HG03103 (cell line): ENCODE data around the gene CDH13.

Source experiments
- ATAC-seq: cut with Tn5 transposase; IDR thresholded peaks from one replicate; pipeline ENCODE4 v1.9.1; 2021; ENCODE audit warnings: low read depth; ENCODE audit not compliant: unreplicated experiment

CDH13 gene

DNA sequence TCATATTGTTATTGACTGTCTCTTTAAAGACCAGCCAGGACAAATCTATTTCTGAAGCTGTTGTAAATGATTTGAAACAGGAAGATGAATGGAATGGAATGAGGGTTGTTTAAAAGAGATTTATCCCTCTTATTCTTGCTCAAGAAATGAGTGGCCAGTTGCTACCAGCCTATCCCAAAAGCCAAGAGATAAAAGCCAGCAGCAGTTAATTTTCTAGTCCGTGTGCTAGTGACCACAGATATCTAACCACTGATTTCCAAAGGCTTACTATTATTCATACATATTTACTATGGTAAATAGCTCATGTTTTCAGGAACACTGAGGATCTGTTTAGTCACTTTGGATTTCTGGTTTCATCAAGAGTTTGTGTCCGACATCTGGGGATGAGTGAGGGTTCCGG is 105.7 kb downstream of the CDH13 start:
- ATAC-seq, result no peak

DNA sequence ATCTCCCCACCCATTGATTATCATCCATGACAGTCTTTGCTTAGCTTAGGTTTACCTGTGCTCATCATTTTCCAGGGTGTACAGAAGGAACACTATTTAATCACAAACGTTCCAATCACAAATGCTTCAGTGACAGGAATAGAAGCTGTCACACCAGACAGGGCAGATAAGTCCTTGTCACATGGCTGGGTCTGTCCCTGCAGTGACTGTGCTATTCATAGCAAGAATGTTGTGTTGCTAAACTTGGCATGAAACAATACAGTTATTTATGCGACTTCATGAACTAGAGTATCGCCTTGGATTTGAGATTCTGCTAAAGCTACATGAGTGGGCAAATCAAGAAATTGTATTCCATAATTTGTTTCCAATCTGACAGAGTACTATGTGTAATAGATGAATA is 108.4 kb downstream of the CDH13 start:
- ATAC-seq, result peak; percentile 63

DNA sequence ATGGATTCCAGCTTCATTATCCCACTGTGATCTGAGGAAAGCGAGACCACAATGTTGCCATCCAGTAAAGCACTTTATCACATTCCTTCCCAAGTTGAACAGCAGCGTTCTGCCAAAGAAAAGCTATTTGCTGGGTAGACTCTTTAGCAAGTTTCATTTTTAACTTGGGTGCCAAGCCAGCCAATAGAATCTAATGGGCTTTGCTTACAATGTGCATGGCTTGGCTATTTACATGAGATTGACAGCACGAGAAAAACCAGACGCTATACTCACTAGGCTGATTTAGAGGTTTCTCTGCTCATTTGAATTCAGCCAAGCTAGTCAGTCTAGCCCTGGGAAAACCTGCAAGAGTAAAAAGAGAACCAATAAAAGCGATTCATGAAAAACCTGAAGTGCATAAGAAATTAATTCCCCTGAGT is 108.9 kb downstream of the CDH13 start:
- ATAC-seq, result peak; percentile 47

DNA sequence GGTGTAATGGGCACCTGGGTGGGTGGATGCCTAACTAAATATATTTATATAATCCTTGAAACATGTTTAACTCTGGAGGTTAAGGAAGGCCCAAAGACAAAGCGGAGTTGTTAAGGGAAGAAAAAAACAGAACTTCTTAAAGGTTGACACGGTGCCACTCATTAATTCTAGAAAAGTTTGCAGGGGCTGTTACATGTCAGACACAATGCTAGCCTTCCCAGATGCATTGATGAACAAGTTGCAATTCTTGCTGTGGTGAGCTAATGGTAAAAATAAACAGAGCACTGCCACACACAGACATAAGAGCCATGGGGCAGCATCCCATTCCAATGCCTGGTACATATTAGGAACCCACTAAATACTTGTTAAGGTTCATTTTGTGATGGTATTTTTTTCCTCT is 109.5 kb downstream of the CDH13 start:
- no peak for ATAC-seq

DNA sequence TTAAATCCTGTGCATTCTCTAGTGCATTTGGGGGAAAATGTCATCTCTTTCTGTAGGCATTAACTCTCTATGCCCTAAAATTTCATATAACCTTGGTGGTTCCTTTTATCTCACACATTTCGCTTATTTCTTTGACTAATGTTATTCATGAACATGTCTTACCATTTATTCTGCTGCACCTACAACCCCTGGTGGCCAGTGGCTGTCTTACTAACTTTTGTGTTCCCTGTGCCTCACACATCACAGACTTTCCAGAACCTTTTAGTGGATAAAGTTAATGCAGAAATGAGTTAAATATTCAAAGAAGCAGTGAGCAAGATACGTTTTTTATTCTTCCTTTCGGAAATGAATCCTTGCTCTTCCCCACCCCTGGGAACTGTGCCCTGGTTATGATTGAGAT is 111.9 kb downstream of the CDH13 start:
- no peak for ATAC-seq

DNA sequence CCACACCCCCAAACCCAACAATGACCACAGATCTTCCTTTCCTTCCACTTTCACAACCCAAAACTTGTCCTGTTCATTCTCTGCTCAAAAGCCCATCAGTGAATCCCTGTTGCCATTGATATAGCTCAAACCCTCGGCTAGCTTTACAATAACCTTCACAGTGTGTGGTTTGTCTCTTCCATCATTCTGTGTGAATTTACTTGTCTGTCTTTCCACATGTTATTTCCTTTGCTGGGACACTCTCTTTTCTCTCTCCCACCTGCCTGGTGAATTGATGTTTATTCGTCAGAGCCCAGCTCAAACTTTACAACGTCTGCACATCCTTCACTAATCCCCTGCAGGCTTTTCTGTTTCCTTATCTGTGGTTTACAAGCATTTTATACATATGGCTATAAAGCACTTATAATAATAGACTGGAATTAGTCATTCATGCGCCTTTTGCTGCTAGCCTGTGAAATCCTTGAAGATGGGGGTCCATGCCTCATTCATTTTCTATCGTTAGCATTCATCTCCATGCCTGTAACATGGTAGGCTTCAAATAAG is 114.4 kb downstream of the CDH13 start:
- no peak for ATAC-seq

DNA sequence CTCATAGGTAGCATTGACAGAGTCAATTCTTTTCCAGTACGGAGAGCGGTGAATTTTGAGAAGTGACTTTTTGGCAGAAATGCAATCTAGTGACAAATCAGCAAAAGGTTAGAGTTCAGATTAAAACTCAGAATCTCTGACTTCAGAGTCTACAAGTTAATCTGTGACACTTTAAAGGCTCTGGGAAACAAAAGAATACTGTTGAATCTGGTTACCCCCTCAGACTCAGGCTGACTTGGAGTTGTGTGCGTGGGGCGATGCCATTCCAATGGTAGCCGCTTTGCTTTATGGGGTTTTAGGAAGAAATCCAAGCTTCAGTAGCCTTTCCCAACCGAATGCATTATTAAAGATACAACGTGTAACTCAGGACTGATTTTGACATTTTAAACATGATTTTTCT is 118.2 kb downstream of the CDH13 start:
- ATAC-seq, result no peak

DNA sequence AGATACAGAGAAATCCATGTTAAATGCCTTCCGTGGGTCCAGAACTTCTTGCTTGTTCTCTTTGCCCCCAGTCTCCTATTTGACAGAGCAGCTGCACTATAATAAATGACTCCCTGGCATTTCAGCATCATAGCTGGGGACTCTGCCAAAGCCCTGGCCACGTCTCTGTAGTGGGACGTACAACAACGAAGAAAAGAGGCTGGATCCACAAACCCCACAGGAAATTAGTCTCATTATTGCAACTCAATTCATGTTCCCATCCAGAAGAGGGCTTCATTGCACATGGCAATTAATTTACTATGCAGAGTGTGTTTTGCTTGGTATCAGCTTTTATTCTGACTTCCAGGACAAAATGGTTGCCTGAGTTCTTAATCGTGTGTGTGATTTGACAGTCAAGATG is 121.3 kb downstream of the CDH13 start:
- ATAC-seq, result no peak

DNA sequence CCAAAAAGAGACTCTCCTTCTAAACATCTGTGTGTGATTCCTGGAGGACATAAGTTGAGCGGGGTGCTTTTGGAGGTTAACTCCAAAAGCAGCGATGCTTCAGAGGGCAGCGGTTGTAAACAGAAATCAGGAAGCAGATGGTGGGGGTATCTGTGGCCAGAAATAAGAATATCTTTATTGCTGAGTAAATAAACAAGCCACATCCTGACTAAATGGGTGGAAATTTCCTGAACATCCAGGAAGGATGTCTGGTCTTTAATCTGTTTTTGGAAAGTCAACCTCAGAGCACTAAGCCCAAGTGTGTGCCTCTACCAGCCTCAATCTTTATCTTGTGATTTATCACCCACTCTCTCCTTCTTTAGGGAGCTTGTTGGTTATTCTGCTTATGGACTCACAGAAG is 123.3 kb downstream of the CDH13 start:
- ATAC-seq, result no peak

DNA sequence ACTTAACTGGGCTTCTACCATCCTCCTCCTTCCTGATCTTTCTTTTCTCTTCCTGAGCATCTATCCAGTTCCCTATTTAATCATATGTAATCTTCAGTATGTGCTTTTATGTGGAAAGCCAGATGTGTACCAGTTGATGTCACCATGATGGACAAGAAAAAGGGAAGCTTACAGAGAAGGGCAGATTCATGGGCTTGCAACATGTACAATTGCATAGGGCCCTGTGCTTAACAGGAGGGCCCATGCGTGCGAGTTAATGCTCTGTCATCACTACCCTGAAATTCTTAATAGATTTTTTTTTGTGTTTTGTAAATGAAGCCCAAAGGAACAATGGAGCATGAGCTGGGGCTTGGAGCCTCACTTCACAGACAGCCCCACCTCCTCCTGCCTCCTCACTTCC is 124.3 kb downstream of the CDH13 start:
- ATAC-seq, result no peak

DNA sequence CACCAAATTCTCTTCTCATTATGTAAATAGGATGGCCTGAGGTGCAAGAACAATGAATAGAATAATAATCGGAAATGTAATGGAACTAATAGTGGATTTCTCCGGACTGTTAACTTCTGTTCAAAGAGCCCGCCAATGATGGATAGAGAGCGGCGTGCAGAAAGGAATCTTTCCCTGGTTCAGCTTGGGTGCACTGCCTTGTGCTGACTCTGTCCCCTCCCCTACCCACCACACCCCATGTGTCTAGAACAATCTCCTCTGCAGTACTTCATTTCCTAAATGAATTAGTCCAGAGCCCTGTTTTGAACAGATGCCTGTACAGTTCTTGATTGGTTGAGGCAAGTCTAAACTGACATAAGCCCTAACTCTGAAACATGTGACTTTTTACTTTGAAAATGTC is 125.4 kb downstream of the CDH13 start:
- ATAC-seq, result no peak

DNA sequence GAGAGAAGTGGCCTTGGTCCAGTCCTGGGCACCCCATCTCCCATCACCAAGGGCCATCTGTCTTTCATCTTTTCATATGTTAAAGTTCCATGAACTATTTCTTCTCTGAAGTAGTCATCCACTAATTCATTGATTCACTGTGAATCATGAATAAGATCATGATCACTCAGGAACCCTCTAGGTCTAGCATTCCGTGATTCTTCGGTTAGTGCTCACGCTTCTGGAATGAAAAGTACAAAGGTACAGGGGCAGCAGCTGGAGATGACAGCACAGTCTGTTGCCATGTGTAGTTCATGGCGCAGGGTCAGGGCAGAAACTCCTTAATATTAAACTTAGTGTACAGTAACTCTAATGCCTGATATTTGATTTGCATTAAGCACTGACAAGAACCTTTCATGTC is 127.1 kb downstream of the CDH13 start:
- no peak for ATAC-seq

DNA sequence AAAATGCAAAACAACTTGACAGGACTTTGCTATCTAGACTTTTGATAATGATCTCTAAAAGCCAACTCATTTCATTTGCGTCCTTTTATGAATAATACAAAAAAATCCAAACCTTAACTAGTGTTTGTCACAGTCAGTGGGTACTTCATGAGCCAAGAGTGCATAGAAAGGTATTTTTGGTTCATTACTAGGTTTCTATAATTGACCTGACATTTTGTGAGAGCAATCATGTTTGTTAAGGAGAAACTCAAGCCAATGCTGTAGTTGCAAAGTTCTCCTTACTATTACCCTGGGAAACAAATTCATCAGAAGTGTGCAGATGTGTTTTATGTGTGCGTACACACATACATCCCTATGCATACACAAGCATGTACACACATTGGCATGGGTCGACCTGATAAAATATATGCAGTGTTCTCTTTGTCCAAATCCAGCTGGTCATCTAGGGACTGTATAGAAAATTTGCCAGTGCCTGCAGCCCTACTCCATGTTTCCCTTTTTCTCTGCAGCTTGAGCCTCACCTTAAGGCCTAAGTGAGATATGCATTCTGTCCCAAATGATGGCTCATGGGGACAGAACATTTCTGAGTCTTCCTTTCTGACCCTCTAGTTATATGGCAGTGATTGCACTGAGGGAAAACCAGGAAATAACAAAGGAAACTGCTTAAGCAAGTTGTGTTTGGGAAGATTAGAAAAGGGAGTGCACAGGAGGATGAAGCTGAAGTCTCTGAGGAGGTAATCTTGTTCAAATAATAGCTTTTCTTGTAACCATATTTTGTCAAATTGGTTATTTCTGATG is 128.1 kb downstream of the CDH13 start:
- no peak for ATAC-seq

DNA sequence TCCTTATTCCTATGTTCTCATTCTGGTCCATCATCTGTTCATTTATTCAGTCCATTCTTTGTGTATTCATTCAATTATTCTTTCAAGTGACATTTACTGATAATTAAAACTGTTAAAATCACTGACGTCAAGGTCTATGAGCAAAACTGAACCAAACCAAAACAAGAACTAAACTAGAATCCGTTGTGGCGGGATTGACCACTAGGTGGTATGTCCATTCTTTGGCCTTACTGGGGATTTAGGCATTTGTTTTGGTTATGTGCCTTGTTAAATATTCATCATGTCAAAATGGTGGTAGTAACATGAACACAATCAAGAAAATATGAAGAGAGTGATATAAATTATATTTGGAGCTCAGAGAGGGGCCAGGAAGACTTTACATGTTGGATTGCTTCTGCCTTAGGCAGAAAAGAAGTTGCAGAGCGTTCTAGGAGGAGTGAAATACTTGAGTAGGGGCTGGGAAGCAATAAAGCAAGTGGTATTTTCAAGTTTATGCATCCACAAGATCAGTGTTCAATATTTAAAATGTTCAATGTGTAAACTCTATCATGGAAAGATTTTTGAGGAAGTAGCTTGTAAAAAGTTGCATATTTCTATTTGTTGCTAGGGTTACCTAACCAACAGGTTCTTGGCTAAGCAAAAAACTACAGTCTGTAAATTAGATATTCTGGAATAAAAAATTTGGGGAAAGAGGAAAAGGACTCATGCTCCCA is 129.0 kb downstream of the CDH13 start:
- ATAC-seq, result no peak

DNA sequence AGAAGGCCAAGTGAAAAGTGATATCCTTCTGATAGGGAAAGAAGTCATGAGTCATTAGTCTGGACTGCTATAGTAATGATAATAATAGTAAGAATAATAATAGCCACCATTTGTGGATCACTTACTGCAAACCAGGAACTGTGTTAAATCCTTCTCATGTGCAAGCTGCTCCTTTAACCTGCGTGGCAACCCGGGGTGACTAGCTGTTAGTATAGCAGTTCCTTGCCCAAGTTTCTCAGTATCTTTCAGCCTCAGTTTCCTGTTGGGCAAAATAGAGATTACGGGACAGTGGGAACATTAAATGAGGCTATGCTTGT is 129.5 kb downstream of the CDH13 start:
- ATAC-seq, result no peak

DNA sequence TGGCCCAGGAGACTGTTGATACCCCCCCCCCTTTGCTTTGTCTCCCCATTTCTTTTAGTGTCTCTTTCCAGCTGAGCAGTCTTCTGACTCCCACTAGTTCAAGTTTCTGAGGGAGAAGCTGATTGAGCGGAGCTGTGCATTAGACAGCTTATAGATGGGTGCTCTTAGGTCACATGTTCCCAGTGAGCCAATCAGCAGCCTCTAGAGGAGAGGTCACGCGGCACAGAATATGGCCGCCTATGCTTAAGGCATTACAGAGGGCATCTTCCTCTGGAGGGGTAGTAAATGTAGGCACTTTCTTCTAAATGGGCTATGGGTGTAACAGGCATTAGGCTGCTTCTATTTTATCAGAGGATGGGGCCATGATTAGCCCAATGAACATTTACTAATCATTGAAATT is 131.6 kb downstream of the CDH13 start:
- no peak for ATAC-seq

DNA sequence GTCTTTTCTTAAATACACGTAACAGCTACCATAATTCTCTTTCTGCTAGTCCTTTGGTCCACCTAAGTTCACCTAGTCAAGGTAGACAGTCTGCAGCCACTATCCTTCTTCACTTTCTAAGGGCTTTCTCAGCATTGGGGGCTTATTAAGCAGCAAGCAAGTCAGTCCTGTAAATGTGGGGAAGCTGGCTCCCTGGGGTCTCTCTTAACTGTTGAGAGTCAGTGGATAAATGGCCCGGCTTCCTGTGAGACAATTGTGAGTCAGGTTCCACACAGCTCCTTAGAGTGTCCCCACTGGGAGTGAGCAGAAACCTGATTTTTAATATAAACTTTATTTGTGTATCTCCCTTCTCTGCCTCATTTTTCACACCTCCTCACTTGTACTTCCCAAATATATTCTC is 132.1 kb downstream of the CDH13 start:
- no peak for ATAC-seq

DNA sequence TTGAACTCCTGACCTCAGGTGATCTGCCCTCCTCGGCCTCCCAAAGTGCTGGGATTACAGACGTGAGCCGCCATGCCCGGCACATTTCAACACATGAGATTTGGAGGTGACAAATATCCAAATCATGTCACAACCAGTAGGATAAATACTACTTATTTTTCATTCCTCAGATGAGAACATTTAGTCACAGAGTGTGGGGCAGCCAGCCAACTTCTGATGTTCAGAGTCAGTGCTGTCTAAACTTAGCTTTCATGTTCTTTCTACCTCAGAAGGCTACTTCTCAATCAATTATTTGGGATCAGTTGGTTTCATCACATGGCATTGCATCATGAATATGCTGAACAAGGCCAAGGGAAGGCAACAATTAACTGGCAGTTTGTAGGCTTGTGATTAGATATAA is 134.5 kb downstream of the CDH13 start:
- ATAC-seq, result no peak

DNA sequence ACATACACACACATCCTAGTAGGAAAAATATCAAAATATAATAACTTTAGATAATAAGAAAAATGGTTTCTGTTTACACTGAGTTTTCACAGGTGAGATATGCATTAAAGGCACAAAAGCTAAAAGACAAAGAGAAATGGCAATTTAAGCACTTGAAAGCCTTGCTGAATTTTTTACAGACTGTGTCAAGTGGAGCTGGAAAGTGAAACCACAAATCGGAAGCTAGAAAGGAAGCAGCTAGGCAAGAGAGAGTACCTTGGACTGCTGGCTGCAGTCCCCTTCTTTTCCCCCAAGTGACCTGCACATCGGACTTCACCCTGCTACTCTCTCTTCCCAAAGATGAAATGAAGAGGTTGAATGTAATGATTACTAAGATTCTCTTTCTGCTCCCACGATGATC is 135.1 kb downstream of the CDH13 start:
- no peak for ATAC-seq

DNA sequence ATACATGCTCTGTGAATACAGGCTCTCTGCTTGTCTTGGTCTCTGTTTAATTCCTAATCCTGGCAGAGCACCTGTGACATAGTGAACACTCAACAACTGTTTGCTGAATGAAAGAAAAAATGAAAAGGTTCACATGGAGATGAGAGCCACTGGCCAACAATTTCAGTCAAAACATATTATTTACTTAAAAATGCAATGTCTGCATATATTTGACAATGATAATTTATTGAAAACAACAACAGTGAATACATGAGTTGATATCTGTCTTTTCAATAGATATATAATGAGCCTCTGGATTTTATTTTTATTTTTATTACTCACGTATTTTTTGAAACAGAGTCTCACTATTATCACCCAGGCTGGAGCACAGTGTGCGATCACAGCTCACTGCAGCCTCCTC is 136.6 kb downstream of the CDH13 start:
- ATAC-seq, result no peak

DNA sequence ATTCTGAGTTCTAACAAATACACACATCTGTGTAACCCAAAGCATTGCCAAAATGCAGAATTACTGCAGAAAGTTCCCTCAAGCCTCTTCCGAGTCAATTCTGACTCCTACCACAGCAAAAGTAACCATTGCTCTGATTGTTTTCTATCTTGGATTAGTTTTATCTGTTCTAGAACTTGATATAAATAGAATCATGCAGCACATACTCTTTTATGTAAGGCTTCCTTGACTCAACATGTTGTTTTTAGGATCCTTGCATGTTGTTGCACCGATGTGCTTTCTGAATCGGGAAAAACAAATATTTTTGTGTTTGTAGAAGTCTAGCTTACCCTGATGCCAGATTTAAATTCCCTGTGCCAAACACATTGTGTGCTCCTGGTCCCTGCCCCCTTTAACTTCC is 140.4 kb downstream of the CDH13 start:
- ATAC-seq, result no peak

DNA sequence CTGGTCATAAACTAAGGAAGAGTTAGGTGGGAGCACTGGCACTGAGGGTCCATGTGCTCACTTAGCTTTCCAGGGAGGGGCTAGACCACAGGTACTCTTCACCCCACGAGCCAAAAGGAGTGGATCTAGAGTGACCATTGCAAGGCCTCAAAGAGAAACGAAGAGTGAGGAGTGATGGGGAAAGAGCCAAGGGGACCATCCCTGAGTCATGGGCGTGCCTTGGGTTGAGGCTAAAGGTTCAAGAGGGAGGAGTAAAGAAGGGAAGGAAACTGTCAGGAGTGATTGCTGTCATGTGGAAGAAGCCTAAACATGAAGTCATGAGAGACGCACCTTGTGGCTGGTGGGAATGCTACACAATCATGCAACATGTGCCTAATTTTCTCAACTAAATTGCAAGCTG is 141.0 kb downstream of the CDH13 start:
- no peak for ATAC-seq
